ENCODE data around the gene HCN3. TPM values are rescaled to one million over a fixed set of nuclear protein-coding genes. Genes with fewer than 3 reads are reported as not detected.
A peak's percentile ranks its signal among the peaks of the same experiment; 100 is the strongest.
"Not testable (repeated sequence)": the region's sequence is repeated elsewhere in the genome, so short reads cannot be mapped to it uniquely, and the experiment has no call there.

The HCN3 gene
- total RNA-seq, 2 experiments from 2014 or later, result 4.9 to 5.1 TPM

DNA sequence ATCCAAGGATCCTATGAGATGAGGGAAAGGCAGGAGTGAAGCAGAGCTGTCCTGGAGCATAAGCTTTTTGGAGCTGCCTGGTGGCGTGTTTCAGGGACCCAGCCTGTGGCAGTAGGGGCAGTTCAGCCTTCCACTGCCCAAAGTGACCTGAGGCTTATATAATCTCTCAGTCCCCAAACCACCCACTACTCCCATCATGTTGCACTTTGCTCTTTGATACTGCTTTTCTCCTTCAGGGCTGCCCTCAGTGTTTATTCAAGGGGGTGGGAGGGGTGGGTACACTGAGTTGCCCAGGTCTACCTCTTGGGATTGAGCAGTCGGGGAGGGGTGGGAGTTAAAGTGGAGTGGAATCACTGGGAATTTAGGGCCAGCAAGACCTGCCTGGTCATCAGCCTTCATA lies 9.3 kb downstream of the HCN3 start:
- CTCF ChIA-PET, result interaction anchor here (1.2 kb wide), 1 partner anchor 22 kb away, joined by 4 read pairs; the partner anchor contains the start of gene FDPS
- DNase-seq (no peak), ATAC-seq (no peak)
- Mint-ChIP-seq H3K4me1 (ENCODE audit: low read depth) (no peaks in the 10 kb centered on the region), H3K36me3 (ENCODE audit: low read depth) (no peaks in the 10 kb centered on the region), H3K4me3 (no peak overlapping the region), H3K27ac (no peak overlapping the region), H3K27me3 (ENCODE audit: low read depth) (no peaks in the 10 kb centered on the region), H3K9me3 (ENCODE audit: insufficient read depth) (no peaks in the 10 kb centered on the region)
- POLR2A ChIA-PET, result no interaction called here

DNA sequence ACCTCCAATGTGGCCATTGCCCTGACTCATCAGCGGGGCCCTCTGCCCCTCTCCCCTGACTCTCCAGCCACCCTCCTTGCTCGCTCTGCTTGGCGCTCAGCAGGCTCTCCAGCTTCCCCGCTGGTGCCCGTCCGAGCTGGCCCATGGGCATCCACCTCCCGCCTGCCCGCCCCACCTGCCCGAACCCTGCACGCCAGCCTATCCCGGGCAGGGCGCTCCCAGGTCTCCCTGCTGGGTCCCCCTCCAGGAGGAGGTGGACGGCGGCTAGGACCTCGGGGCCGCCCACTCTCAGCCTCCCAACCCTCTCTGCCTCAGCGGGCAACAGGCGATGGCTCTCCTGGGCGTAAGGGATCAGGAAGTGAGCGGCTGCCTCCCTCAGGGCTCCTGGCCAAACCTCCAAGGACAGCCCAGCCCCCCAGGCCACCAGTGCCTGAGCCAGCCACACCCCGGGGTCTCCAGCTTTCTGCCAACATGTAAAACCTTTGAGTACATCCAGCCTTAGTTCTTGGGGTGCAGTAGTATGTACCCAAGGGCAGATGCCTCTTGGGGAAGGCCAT lies 10.8 kb downstream of the HCN3 start:
- H3K4me1 Mint-ChIP-seq (ENCODE audit: low read depth), result no peaks in the 10 kb centered on the region
- no peaks in the 10 kb centered on the region for H3K9me3 Mint-ChIP-seq (ENCODE audit: insufficient read depth)
- no peaks in the 10 kb centered on the region for H3K27me3 Mint-ChIP-seq (ENCODE audit: low read depth)
- ChIA-PET CTCF (interaction anchor here (0.6 kb wide), 1 partner anchor 284 kb away, joined by 3 read pairs; no protein-coding TSS in a partner anchor), POLR2A (no interaction called here)
- DNase-seq (no peak), ATAC-seq (no peak)
- no peak overlapping the region for H3K27ac Mint-ChIP-seq
- no peak overlapping the region for H3K4me3 Mint-ChIP-seq
- H3K36me3 Mint-ChIP-seq (ENCODE audit: low read depth), result no peaks in the 10 kb centered on the region

DNA sequence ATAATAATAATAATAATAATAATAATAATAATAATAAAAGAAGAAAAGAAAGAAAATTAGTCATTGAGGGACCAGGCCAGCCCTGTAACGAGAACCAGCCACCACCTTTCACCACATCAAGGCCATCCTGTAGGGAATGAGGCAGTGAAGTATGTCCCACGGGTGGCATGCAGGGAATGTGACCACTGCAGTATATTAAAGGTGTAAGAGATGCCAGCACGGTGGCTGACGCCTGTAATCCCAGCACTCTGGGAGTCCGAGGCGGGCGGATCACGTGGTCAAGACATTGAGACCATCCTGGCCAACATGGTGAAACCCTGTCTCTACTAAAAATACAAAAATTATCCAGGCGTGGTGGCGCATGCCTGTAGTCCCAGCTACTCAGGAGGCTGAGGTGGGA lies 13.7 kb downstream of the HCN3 start:
- ATAC-seq, result not testable (repeated sequence)

DNA sequence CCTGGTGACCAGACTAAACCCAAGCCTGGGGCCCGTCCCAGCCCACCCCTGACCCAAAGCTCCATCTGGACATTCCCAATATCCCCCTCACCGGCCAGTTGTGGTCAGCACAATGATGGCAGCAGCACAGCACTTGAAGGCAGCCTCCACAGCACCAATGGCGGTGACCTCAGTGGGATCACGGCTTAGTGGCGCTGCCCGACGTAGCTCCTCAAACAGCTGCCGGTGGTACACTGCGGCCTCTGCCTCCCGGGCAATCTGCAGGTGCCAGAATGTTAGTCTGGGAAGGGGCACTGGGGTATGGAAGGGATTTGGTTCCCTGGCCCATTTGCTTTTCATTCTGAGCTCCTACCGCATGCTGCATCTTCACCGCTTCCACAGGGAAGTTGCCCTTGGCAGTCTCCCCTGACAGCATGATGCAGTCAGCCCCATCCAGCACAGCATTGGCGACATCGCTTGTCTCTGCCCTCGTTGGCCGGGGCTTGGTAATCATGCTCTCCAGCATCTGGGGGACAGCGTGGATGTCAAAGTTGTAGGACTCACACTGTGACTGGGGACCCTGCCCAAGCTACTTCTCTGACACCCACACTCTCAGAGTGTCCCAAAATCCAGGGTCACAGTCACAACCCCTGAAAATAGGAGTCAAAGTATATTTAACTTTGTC lies 16.0 kb downstream of the HCN3 start:
- H3K4me3 Mint-ChIP-seq, result no peak overlapping the region

More for the DNA sequence above, 13.7 kb downstream of the HCN3 start:
- H3K4me1 Mint-ChIP-seq (ENCODE audit: low read depth); H3K9me3 Mint-ChIP-seq (ENCODE audit: insufficient read depth); H3K36me3 Mint-ChIP-seq (ENCODE audit: low read depth); H3K27ac Mint-ChIP-seq; DNase-seq; H3K4me3 Mint-ChIP-seq; POLR2A ChIA-PET; CTCF ChIA-PET: not testable (repeated sequence)
- peaks cover 23% of the 10 kb centered on the region for H3K27me3 Mint-ChIP-seq (ENCODE audit: low read depth)

DNA sequence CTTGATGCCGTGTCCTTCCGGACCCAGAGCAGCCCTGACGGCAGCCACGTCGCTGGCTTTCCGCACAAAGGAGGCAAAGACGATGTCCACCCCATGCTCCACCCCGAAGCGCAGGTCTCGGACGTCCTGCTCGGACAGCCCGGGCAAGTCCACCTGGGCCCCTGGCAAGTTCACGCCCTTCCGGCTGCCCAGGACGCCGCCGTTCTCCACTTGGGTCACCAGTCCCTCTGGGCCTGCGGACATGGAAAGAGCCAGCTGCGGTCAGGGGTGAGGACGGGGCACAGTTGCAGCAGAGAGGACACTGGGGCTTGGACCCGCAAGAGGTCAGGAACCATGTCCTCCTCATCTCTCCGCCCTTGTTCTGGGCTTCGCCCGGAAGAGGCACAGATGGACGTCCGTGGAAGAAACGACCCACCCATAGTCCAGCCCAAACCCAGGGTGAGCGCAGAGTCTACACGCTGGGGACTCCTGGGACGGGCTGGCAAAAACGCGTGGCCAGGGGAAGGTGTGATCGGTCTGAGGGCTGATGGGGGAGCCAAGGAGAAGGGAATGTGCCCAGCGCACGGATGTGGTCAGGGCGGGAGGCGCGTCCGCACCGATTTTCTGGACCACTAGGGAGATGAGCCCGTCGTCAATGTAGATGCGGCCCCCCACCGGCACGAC lies 17.4 kb downstream of the HCN3 start:
- ChIA-PET CTCF (no interaction called here), POLR2A (no interaction called here)
- no peak for DNase-seq
- H3K4me3 Mint-ChIP-seq, result peak overlapping the region; percentile 37
- peak; percentile 30 for ATAC-seq
- H3K4me1 Mint-ChIP-seq (ENCODE audit: low read depth), result peaks cover 7% of the 10 kb centered on the region
- H3K27me3 Mint-ChIP-seq (ENCODE audit: low read depth), result peaks cover 38% of the 10 kb centered on the region
- H3K9me3 Mint-ChIP-seq (ENCODE audit: insufficient read depth), result no peaks in the 10 kb centered on the region
- H3K27ac Mint-ChIP-seq, result no peak overlapping the region
- H3K36me3 Mint-ChIP-seq (ENCODE audit: low read depth), result no peaks in the 10 kb centered on the region

More for the DNA sequence above, 16.0 kb downstream of the HCN3 start:
- ChIA-PET CTCF (interaction anchor here (0.6 to 1.1 kb wide), 3 partner anchors 11 to 119 kb away, joined by 3 read pairs; no protein-coding TSS in a partner anchor), POLR2A (interaction anchor here (1.1 kb wide), 1 partner anchor 20 kb away, joined by 3 read pairs; the partner anchor contains the start of gene CLK2)
- no peak for DNase-seq
- peaks cover 38% of the 10 kb centered on the region for H3K27me3 Mint-ChIP-seq (ENCODE audit: low read depth)
- H3K4me1 Mint-ChIP-seq (ENCODE audit: low read depth), result peaks cover 7% of the 10 kb centered on the region
- no peak for ATAC-seq
- no peaks in the 10 kb centered on the region for H3K36me3 Mint-ChIP-seq (ENCODE audit: low read depth)
- no peak overlapping the region for H3K27ac Mint-ChIP-seq
- H3K9me3 Mint-ChIP-seq (ENCODE audit: insufficient read depth), result no peaks in the 10 kb centered on the region

DNA sequence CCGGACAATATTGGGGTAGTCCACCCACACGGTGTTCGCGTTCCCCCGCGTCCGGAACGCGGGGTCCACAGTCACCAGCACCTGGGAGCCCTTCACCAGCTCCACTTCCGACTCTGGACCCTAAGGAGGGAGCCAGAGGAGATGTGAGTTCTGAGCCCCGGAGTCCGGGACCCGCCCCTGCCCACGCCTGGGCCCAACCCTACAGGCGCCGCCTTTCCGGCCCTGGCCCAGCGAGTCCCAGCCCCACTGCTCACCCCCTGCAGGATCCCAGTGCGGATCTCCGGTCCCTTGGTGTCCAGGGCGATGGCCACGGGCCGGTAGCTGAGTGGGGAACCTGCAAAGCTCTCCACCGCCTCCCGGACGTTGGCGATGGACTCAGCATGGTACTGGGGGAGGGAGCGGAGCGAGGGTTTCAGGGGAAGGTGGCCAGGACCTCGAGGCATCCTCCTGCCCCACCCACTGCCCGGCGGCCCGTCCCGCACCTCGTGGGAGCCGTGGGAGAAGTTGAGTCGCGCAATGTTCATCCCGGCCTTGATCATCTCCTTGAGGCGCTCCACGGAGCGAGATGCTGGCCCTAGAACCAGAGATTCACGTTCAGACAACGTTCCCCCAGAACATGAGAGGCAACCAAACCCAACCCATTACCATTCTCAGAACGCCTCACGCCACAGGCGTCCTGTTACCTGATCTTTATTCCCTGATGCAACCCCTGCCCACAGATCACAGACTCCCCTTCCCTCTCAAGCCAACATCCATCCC lies 18.1 kb downstream of the HCN3 start:
- no peak overlapping the region for H3K27ac Mint-ChIP-seq
- peaks cover 38% of the 10 kb centered on the region for H3K27me3 Mint-ChIP-seq (ENCODE audit: low read depth)
- no peaks in the 10 kb centered on the region for H3K36me3 Mint-ChIP-seq (ENCODE audit: low read depth)
- peak; percentile 57 for ATAC-seq
- peaks cover 7% of the 10 kb centered on the region for H3K4me1 Mint-ChIP-seq (ENCODE audit: low read depth)
- ChIA-PET CTCF (no interaction called here), POLR2A (interaction anchor here (1.0 kb wide), 1 partner anchor 15 kb away, joined by 6 read pairs; no protein-coding TSS in a partner anchor)
- no peak overlapping the region for H3K4me3 Mint-ChIP-seq
- no peaks in the 10 kb centered on the region for H3K9me3 Mint-ChIP-seq (ENCODE audit: insufficient read depth)
- DNase-seq, result no peak

DNA sequence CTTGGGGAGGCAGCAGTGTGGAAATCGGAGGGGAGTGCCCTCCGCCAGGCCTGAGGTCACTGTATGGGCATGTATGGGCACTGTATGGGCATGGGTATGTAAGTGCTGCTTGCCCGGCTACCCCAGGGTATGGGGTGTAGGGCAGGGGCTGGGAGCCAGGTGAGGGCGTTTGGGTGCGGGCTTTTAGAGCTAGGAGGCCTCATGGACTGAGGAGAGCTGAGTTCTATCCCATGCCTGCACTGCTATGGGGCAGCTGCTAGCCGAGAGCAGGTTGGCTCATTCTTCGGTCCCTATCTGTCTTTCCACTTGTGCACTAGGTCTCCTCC lies 18.6 kb downstream of the HCN3 start:
- Mint-ChIP-seq H3K4me1 (ENCODE audit: low read depth) (peaks cover 7% of the 10 kb centered on the region), H3K4me3 (no peak overlapping the region), H3K27ac (no peak overlapping the region), H3K36me3 (ENCODE audit: low read depth) (no peaks in the 10 kb centered on the region), H3K9me3 (ENCODE audit: insufficient read depth) (no peaks in the 10 kb centered on the region), H3K27me3 (ENCODE audit: low read depth) (peaks cover 38% of the 10 kb centered on the region)
- ATAC-seq, result no peak
- DNase-seq, result no peak
- CTCF ChIA-PET, result no interaction called here
- POLR2A ChIA-PET, result interaction anchor here (1.0 kb wide), 1 partner anchor 14 kb away, joined by 6 read pairs; no protein-coding TSS in a partner anchor

DNA sequence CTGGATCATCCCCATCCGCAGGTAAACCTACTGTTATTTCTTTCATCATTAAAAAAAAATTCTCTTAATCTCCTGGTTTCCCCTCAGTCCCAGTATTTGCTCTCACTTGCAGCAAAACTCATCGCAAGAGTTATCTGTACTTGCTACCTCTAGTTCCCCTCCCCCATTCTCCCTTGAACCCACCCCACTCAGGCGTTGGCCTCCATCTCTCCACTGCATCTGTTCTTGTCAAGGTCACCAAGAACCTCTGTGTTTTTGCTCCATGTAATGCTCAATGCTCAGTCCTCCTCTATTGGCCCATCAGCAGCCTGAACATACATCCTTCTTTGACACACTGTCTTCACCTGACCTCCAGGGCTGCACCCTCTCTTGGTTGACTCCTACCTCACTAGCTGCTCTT lies 19.4 kb downstream of the HCN3 start:
- no peak overlapping the region for H3K27ac Mint-ChIP-seq

DNA sequence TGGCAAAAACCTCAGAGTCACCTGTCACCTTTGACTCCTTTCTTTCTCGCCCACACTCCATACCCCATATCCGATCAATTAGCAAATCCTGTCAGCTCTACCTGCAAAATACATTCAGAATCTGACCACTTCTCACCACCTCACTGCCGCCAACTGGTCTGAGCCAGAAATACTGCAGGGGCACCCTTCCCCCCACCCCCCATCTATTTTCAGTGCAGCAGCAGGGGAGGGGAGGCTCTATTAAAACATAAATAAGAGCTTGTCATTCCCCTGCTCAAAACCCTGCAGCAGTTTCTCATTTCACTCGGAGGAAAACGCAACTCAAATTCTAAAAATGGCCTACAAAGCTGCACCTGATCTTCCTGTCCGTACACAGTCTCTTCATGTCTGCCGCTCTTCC lies 20.1 kb downstream of the HCN3 start:
- H3K27me3 Mint-ChIP-seq (ENCODE audit: low read depth), result peaks cover 41% of the 10 kb centered on the region
- ATAC-seq (no peak), DNase-seq (no peak)
- H3K9me3 Mint-ChIP-seq (ENCODE audit: insufficient read depth), result no peaks in the 10 kb centered on the region
- H3K4me1 Mint-ChIP-seq (ENCODE audit: low read depth), result peaks cover 7% of the 10 kb centered on the region
- H3K36me3 Mint-ChIP-seq (ENCODE audit: low read depth), result no peaks in the 10 kb centered on the region
- H3K4me3 Mint-ChIP-seq, result no peak overlapping the region
- ChIA-PET CTCF (interaction anchor here (1.2 to 1.4 kb wide), 2 partner anchors 26 to 46 kb away, joined by 4 to 5 read pairs; no protein-coding TSS in a partner anchor), POLR2A (no interaction called here)
- H3K27ac Mint-ChIP-seq, result no peak overlapping the region

More for the DNA sequence above, 19.4 kb downstream of the HCN3 start:
- no peak overlapping the region for H3K4me3 Mint-ChIP-seq
- ChIA-PET CTCF (no interaction called here), POLR2A (no interaction called here)
- H3K27me3 Mint-ChIP-seq (ENCODE audit: low read depth), result peaks cover 40% of the 10 kb centered on the region
- DNase-seq, result no peak
- no peaks in the 10 kb centered on the region for H3K36me3 Mint-ChIP-seq (ENCODE audit: low read depth)
- H3K9me3 Mint-ChIP-seq (ENCODE audit: insufficient read depth), result no peaks in the 10 kb centered on the region
- peaks cover 7% of the 10 kb centered on the region for H3K4me1 Mint-ChIP-seq (ENCODE audit: low read depth)
- ATAC-seq, result no peak

DNA sequence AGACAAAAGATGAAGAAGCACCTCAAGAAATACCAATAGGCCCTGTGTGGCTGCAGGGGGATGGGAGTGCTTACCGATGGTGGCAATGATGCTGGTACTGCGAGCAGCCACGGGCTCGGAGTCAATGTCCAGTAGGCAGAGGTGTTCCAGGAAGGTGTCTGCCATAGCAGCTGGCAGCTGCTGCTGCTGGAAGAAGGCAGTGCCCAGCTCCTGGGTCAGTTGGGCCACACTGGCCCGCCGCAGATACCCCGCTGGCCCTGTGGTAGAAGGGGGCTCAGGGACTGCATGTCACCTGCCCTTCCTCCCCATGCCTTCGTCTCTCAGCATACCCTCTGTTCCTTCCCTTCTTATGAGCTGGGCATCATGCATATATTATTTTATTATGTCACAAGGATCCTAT lies 22.8 kb downstream of the HCN3 start:
- no peaks in the 10 kb centered on the region for H3K36me3 Mint-ChIP-seq (ENCODE audit: low read depth)
- peaks cover 3% of the 10 kb centered on the region for H3K4me1 Mint-ChIP-seq (ENCODE audit: low read depth)
- no peak overlapping the region for H3K4me3 Mint-ChIP-seq
- ATAC-seq, result no peak
- no peak overlapping the region for H3K27ac Mint-ChIP-seq
- no peak for DNase-seq
- H3K27me3 Mint-ChIP-seq (ENCODE audit: low read depth), result peaks cover 27% of the 10 kb centered on the region
- no peaks in the 10 kb centered on the region for H3K9me3 Mint-ChIP-seq (ENCODE audit: insufficient read depth)
- ChIA-PET POLR2A (no interaction called here), CTCF (interaction anchor here (1.7 to 1.8 kb wide), 2 partner anchors 23 to 50 kb away, joined by 4 to 7 read pairs; no protein-coding TSS in a partner anchor)

DNA sequence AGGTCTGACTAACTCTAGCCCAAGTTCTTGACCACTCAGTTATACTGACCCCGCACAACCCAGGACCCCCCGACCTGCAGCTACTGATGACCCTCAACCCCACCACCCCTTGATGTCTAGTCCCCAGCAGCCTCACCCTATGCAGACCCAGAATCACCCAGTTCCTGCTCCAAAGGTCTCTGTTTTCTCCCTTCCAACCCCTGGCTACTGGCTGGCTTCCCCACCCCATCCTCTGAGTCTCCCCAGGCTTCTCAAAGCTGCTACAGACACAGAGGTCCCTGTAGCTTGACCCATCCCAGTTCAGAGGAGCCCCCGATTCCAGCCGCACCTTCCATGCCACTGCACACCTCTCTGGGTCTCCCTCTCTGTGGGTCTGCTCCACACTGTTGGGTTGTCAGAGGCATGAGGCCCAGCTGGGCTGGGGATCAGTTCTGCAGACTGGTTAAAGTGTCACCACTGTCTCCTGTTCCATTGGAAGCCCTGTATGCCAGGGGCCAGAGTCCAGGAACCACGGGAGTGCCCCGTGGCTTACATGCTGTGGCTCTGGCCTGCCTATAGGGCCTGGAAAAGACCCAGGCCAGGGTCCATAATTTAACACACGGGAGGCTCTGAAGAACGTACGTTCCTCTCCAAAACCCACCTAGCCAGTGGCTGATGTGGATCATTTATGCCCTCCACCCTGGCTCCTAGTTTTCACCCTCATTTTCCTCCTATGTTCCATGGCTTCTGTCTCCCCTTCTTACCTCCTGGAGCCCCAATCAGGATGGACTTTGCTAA lies 23.5 kb downstream of the HCN3 start:
- POLR2A ChIA-PET, result interaction anchor here (1.1 kb wide), 1 partner anchor 17 kb away, joined by 3 read pairs; no protein-coding TSS in a partner anchor
- ATAC-seq, result no peak

More for the DNA sequence above, 23.5 kb downstream of the HCN3 start:
- CTCF ChIA-PET, result interaction anchor here (1.7 to 1.8 kb wide), 2 partner anchors 22 to 51 kb away, joined by 4 to 7 read pairs; no protein-coding TSS in a partner anchor
- Mint-ChIP-seq H3K36me3 (ENCODE audit: low read depth) (no peaks in the 10 kb centered on the region), H3K4me3 (no peak overlapping the region), H3K9me3 (ENCODE audit: insufficient read depth) (no peaks in the 10 kb centered on the region), H3K27ac (no peak overlapping the region), H3K4me1 (ENCODE audit: low read depth) (no peaks in the 10 kb centered on the region), H3K27me3 (ENCODE audit: low read depth) (peaks cover 22% of the 10 kb centered on the region)
- DNase-seq, result no peak

Data from activated CD8-positive, alpha-beta T cell treated with anti-CD3 and anti-CD28 coated beads, Interleukin-2, amount 10 ng/mL, durations not matched to agents 7 days and 5 days (primary cell).